Measurements from ENCODE around the gene CABLES2. TPM values are rescaled to one million over a fixed set of nuclear protein-coding genes. Genes with fewer than 3 reads are reported as not detected.

The CABLES2 gene
- total and polyA plus RNA-seq, 4 experiments from 2014 or later: 0.45 to 7.5 (median 3.8) TPM

DNA sequence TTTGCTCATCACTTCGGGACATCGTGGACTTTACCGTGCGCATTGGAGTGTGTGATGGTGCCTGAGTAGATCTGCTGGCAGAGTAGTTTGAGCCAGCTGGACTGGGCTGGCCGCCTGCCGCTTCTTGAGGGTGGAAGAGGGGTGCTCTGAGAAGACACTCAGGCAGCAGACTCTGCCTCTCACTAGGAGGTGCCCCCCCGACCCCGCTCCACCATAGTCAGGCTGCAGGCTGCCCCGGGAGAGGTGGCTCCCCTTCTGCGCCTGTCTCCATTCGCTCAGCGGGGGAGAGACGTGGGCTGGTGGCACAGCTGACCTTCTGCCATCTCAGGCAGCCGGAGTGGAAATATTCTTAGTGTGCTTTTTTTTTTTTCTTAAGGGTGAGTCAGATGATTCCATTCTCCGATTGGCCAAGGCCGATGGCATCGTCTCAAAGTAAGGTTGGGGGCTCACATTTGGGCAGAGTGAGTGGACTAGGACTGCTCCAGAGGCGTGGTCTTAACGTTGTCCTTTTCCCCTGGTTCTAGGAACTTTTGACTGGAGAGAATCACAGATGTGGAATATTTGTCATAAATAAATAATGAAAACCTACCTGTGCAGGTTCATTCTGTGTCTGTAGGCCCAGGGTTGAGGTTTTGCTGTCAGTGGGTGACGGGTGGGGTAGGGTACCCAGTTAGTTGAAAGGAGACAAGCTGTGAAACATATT is 19.0 kb downstream of the CABLES2 start:
- Histone ChIP-seq H3K9me3 (ENCODE audit: control insufficient read depth in 1 of 2, low read length in 2 of 2) (no peaks in the 10 kb centered on the region), H3K4me3 (ENCODE audit: low read length in 2 of 2) (peak overlapping the region; percentile 59 to 88), H3K27me3 (ENCODE audit: insufficient read depth, low read length) (no peaks in the 10 kb centered on the region), H3K27ac (ENCODE audit: low read depth, low read length) (peak overlapping the region; percentile 95), H3K4me1 (ENCODE audit: insufficient read depth, low read length) (peaks cover 36% of the 10 kb centered on the region), H3K36me3 (ENCODE audit: insufficient read depth, low read length) (peaks cover 36% of the 10 kb centered on the region)
- Mint-ChIP-seq H3K4me1 (peaks cover 24 to 55% (median 37%) of the 10 kb centered on the region in 4 donors), H3K4me3 (peak overlapping the region; percentile 90 to 95 (median 91)), H3K36me3 (peaks cover 14 to 42% of the 10 kb centered on the region in 2 donors), H3K9me3 (no peaks in the 10 kb centered on the region), H3K27ac (peak overlapping the region; percentile 81 to 95 (median 93)), H3K27me3 (no peaks in the 10 kb centered on the region)
- intact Hi-C loops (cut with micrococcal nuclease): loop anchor here (1.0 to 10.0 kb wide), 6 partner anchors 19 to 407 kb away; partner anchors contain the start of genes CABLES2, LSM14B, MRGBP and MTG2
- CTCF ChIA-PET (ENCODE audit: partially characterized antibody): no interaction called here
- DNase-seq: no peak
- POLR2A ChIA-PET (ENCODE audit: partially characterized antibody): interaction anchor here (1.1 to 1.5 kb wide), 2 partner anchors 245 to 377 kb away, joined by 3 to 5 read pairs; partner anchors contain the start of gene PSMA7

GRCh38 chr20:62387219-62387913 is 19.7 kb downstream of the CABLES2 start:
- Mint-ChIP-seq H3K4me3 (peak overlapping the region; percentile 90 to 95 (median 91)), H3K27ac (peak overlapping the region; percentile 70 to 98 (median 93)), H3K27me3 (no peaks in the 10 kb centered on the region), H3K9me3 (no peaks in the 10 kb centered on the region), H3K36me3 (peaks cover 17 to 47% of the 10 kb centered on the region in 2 donors), H3K4me1 (peaks cover 28 to 61% (median 42%) of the 10 kb centered on the region in 4 donors)
- intact Hi-C loops (cut with micrococcal nuclease): loop anchor here (1.0 to 10.0 kb wide), 6 partner anchors 20 to 407 kb away; partner anchors contain the start of genes CABLES2, LSM14B, MRGBP and MTG2
- DNase-seq: peak in 1 of 5 donors; percentile 69
- ChIA-PET POLR2A (ENCODE audit: partially characterized antibody) (interaction anchor here (0.7 to 2.2 kb wide), 13 partner anchors 9 to 885 kb away, joined by 3 to 19 read pairs (median 4); partner anchors contain the start of genes ADRM1, ARFGAP1, MTG2 and OSBPL2), CTCF (ENCODE audit: partially characterized antibody) (no interaction called here)
- Histone ChIP-seq H3K9me3 (ENCODE audit: control insufficient read depth in 1 of 2, low read length in 2 of 2) (no peaks in the 10 kb centered on the region), H3K36me3 (ENCODE audit: insufficient read depth, low read length) (peaks cover 36% of the 10 kb centered on the region), H3K4me1 (ENCODE audit: insufficient read depth, low read length) (peaks cover 36% of the 10 kb centered on the region), H3K27me3 (ENCODE audit: insufficient read depth, low read length) (no peaks in the 10 kb centered on the region), H3K27ac (ENCODE audit: low read depth, low read length) (peak overlapping the region; percentile 95), H3K4me3 (ENCODE audit: low read length in 2 of 2) (peak overlapping the region; percentile 59 to 88)

DNA sequence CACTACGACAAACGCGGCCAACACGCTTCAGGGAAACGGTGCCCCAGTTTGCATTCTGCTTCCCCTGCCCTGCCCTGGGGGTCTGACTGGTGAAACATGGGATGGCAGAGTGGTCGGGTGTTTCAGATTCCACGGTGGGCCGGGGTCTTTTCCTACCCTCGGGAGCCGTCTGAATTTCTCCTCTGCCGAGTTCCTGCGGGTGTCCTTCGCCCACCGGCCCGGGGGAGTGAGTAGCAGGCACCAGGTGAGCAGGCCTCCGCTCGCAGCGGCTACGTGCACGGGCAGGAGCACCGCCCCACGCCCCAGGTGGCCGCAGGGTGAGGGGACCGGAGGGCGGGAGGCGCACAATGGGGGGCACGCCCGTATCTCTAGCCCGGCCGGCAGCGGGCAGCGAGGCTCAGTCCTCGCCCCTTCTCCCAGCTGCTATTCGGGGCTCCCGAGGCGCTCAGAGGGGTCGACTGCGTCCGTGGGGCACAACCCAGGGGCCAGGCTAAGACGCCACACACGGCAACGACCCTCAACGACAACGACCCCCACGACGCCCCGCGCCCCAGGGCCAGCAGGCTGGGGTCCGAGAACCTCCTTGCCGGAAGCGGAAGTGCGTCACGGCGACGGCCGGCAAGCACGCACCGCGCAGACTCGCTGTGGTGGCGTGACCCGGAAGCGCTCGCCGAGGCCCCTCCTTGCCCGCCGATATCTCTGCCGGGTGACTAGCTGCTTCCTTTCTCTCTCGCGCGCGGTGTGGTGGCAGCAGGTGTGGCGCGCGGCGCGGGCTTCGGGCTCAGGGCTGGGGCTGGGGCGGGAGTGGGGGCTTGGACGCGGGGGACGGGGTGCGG is 20.5 kb downstream of the CABLES2 start, which contains the start of gene RPS21:
Gene RPS21 (plus strand): TSS at position 721 of the 836 bp plus-strand sequence. CDS start 236 bp downstream, outside the sequence.
- Histone ChIP-seq H3K27ac (ENCODE audit: low read depth, low read length) (peak within 1 kb of the TSS; percentile 95), H3K9me3 (ENCODE audit: control insufficient read depth in 1 of 2, low read length in 2 of 2) (no peaks in the 10 kb centered on the region), H3K4me3 (ENCODE audit: low read length in 2 of 2) (peak within 1 kb of the TSS; percentile 88 to 90), H3K36me3 (ENCODE audit: insufficient read depth, low read length) (peaks cover 36% of the 10 kb centered on the region), H3K4me1 (ENCODE audit: insufficient read depth, low read length) (peaks cover 36% of the 10 kb centered on the region), H3K27me3 (ENCODE audit: insufficient read depth, low read length) (no peaks in the 10 kb centered on the region)
- ChIA-PET CTCF (ENCODE audit: partially characterized antibody) (no interaction called here), POLR2A (ENCODE audit: partially characterized antibody) (interaction anchor here (0.7 to 2.2 kb wide), 13 partner anchors 9 to 886 kb away, joined by 3 to 19 read pairs (median 4); partner anchors contain the start of genes ADRM1, ARFGAP1, MTG2 and OSBPL2)
- H3K36me3 Mint-ChIP-seq: peaks cover 22 to 48% of the 10 kb centered on the region in 2 donors
- peak within 1 kb of the TSS; percentile 90 to 95 (median 92) for H3K4me3 Mint-ChIP-seq
- H3K27me3 Mint-ChIP-seq: no peaks in the 10 kb centered on the region
- H3K9me3 Mint-ChIP-seq: no peaks in the 10 kb centered on the region
- intact Hi-C loops (cut with micrococcal nuclease): loop anchor here (1.0 to 10.0 kb wide), 7 partner anchors 21 to 408 kb away; partner anchors contain the start of genes ADRM1, CABLES2, LSM14B and MRGBP
- peaks cover 30 to 61% (median 47%) of the 10 kb centered on the region in 4 donors for H3K4me1 Mint-ChIP-seq
- H3K27ac Mint-ChIP-seq: peak within 1 kb of the TSS; percentile 91 to 98 (median 96)
- DNase-seq: peak; percentile 92 to 94 (median 94)

DNA sequence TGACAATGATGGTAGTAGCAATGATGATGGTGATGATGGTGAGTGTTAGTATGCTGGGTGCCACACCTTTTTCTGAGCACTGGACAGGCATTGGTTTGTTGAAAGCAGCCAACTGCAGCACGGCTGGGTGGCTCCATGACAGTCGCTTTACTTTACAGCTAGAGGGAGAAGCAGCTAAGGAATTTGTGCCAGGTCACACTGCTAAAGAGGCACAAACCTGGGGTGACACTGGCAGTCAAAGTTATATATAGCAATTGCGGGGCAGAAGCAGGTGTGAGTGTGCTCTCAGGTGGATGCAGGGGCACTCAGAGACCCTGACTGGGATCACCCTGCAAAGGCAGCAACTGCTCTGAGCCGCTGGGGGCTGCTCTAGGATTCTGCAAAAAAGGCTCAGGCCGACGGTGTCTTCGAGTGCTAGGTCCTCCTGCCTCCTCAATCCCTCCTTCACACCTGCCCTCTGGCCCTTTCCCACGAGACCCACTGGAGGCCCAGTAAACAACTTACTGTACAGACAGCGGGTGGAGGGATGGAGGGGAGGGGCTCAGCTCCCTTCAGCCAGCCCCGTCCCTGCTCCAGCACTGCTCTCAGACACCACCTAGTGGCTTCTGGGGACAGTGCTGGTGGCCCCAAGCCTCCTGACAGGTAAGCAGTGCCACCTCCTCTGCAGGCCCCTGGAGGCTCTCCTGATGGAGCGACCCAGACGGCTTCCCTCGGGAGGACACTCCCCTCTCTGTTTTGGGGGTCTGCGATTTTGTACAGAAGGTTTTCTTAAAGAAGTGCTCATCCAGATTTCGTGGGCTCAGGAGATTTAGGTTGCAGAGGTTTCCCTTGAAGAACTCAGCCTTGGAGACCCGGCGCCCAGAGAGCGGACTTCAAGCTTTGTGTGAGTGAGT is 24.5 kb downstream of the CABLES2 start:
- intact Hi-C loops (cut with micrococcal nuclease): loop anchor here (1.0 to 10.0 kb wide), 5 partner anchors 80 to 412 kb away; partner anchors contain the start of genes ADRM1, MRGBP and TAF4
- Histone ChIP-seq H3K36me3 (ENCODE audit: insufficient read depth, low read length) (no peaks in the 10 kb centered on the region), H3K4me1 (ENCODE audit: insufficient read depth, low read length) (peaks cover 18% of the 10 kb centered on the region), H3K27me3 (ENCODE audit: insufficient read depth, low read length) (no peaks in the 10 kb centered on the region), H3K27ac (ENCODE audit: low read depth, low read length) (no peak overlapping the region), H3K4me3 (ENCODE audit: low read length in 2 of 2) (no peak overlapping the region), H3K9me3 (ENCODE audit: control insufficient read depth in 1 of 2, low read length in 2 of 2) (no peaks in the 10 kb centered on the region)
- H3K9me3 Mint-ChIP-seq: no peaks in the 10 kb centered on the region
- POLR2A ChIA-PET (ENCODE audit: partially characterized antibody): interaction anchor here (0.6 to 1.9 kb wide), 2 partner anchors 80 to 372 kb away, joined by 4 to 5 read pairs; no protein-coding TSS in a partner anchor
- peaks cover 21 to 35% (median 29%) of the 10 kb centered on the region in 4 donors for H3K4me1 Mint-ChIP-seq
- H3K4me3 Mint-ChIP-seq: peak overlapping the region in 2 of 8 donors; percentile 57 to 74
- CTCF ChIA-PET (ENCODE audit: partially characterized antibody): interaction anchor here (1.0 to 2.0 kb wide), 10 partner anchors 8 to 371 kb away, joined by 3 to 23 read pairs (median 4); partner anchors contain the start of gene ADRM1
- H3K36me3 Mint-ChIP-seq: peaks cover 8 to 18% of the 10 kb centered on the region in 2 donors
- peak; percentile 71 to 77 (median 76) for DNase-seq
- no peaks in the 10 kb centered on the region for H3K27me3 Mint-ChIP-seq
- peak overlapping the region; percentile 66 to 89 (median 81) for H3K27ac Mint-ChIP-seq

- Mint-ChIP-seq H3K27me3 (no peaks in the 10 kb centered on the region), H3K4me1 (peaks cover 20 to 31% (median 25%) of the 10 kb centered on the region in 4 donors), H3K27ac (peak overlapping the region in 4 of 7 donors; percentile 9 to 56 (median 18)), H3K4me3 (no peak overlapping the region), H3K9me3 (no peaks in the 10 kb centered on the region), H3K36me3 (peaks cover 8 to 13% of the 10 kb centered on the region in 2 donors)
- H3K27me3 ChIP-seq (ENCODE audit: insufficient read depth, low read length): no peaks in the 10 kb centered on the region
- peaks cover 15% of the 10 kb centered on the region for H3K4me1 ChIP-seq (ENCODE audit: insufficient read depth, low read length)
- no peak for DNase-seq
- intact Hi-C loops (cut with micrococcal nuclease): loop anchor here (1.0 to 10.0 kb wide), 5 partner anchors 80 to 413 kb away; partner anchors contain the start of genes ADRM1, MRGBP and TAF4
- H3K9me3 ChIP-seq (ENCODE audit: control insufficient read depth in 1 of 2, low read length in 2 of 2): no peaks in the 10 kb centered on the region
- ChIA-PET CTCF (ENCODE audit: partially characterized antibody) (interaction anchor here (0.9 to 2.0 kb wide), 3 partner anchors 9 to 371 kb away, joined by 3 to 23 read pairs (median 3); no protein-coding TSS in a partner anchor), POLR2A (ENCODE audit: partially characterized antibody) (no interaction called here)
- no peak overlapping the region for H3K4me3 ChIP-seq (ENCODE audit: low read length in 2 of 2)
- H3K36me3 ChIP-seq (ENCODE audit: insufficient read depth, low read length): no peaks in the 10 kb centered on the region
- no peak overlapping the region for H3K27ac ChIP-seq (ENCODE audit: low read depth, low read length)
Measured at GRCh38 chr20:62381842-62382241, 25.2 kb downstream of the CABLES2 start.

All from CD4-positive, alpha-beta memory T cell (primary cell).